ENCODE measurements around the gene SUN2.

DNA sequence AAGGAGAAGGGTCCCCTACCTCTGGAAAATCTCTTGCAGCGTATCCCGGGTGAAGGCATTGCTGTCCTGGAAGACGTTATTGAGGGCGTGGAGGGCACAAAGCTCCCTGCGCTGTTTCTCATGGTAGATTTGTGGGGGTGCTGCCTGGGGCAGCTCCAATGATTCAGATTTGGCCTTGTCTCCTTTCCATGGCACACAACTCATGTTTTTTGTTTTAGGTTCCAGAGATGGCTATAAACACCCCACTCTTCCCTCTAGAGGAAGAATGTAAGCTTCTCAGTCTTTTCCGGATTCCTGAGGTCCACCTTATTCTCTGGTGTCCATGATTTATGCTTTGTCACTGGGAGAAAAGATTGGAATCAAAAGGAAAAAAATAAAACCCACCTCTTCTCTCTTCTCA, 56.0 kb downstream of the SUN2 start:
- no peak for TF ChIP-seq POLR2AphosphoS5 (IDR thresholded peaks at IDR 0.05; ENCODE audit: low read depth, low read length)
- TF ChIP-seq, protein P1, sequence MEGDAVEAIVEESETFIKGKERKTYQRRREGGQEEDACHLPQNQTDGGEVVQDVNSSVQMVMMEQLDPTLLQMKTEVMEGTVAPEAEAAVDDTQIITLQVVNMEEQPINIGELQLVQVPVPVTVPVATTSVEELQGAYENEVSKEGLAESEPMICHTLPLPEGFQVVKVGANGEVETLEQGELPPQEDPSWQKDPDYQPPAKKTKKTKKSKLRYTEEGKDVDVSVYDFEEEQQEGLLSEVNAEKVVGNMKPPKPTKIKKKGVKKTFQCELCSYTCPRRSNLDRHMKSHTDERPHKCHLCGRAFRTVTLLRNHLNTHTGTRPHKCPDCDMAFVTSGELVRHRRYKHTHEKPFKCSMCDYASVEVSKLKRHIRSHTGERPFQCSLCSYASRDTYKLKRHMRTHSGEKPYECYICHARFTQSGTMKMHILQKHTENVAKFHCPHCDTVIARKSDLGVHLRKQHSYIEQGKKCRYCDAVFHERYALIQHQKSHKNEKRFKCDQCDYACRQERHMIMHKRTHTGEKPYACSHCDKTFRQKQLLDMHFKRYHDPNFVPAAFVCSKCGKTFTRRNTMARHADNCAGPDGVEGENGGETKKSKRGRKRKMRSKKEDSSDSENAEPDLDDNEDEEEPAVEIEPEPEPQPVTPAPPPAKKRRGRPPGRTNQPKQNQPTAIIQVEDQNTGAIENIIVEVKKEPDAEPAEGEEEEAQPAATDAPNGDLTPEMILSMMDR (IDR thresholded peaks at IDR 0.05), result no peak
- TF ChIP-seq, protein P2, sequence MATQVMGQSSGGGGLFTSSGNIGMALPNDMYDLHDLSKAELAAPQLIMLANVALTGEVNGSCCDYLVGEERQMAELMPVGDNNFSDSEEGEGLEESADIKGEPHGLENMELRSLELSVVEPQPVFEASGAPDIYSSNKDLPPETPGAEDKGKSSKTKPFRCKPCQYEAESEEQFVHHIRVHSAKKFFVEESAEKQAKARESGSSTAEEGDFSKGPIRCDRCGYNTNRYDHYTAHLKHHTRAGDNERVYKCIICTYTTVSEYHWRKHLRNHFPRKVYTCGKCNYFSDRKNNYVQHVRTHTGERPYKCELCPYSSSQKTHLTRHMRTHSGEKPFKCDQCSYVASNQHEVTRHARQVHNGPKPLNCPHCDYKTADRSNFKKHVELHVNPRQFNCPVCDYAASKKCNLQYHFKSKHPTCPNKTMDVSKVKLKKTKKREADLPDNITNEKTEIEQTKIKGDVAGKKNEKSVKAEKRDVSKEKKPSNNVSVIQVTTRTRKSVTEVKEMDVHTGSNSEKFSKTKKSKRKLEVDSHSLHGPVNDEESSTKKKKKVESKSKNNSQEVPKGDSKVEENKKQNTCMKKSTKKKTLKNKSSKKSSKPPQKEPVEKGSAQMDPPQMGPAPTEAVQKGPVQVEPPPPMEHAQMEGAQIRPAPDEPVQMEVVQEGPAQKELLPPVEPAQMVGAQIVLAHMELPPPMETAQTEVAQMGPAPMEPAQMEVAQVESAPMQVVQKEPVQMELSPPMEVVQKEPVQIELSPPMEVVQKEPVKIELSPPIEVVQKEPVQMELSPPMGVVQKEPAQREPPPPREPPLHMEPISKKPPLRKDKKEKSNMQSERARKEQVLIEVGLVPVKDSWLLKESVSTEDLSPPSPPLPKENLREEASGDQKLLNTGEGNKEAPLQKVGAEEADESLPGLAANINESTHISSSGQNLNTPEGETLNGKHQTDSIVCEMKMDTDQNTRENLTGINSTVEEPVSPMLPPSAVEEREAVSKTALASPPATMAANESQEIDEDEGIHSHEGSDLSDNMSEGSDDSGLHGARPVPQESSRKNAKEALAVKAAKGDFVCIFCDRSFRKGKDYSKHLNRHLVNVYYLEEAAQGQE (IDR thresholded peaks at IDR 0.05; ENCODE audit: insufficient read depth in 1 of 2, low read depth in 2 of 2, low read length in 1 of 2), result no peak
